Right ventricle myocardium superior (tissue), 1 donor: ENCODE measurements around the gene ADAM29. TPM values are rescaled to one million over a fixed set of nuclear protein-coding genes. Genes with fewer than 3 reads are reported as not detected.
"Not testable (repeated sequence)": the region's sequence is repeated elsewhere in the genome, so short reads cannot be mapped to it uniquely, and the experiment has no call there.

Experiments
- ATAC-seq: fragments of 200-7000 bp; cut with Tn5 transposase; one replicate; pipeline ENCODE4 v1.9.1; 2020; ENCODE audit warnings: mild to moderate bottlenecking; ENCODE audit not compliant: poor library complexity
- DNase-seq: peaks from one replicate; pipeline ENCODE4 v3.0.0-alpha.2; 2020
- intact Hi-C: fragments of 100-400 bp; cut with DNase I; formaldehyde crosslinking; loops from one replicate; pipeline ENCODE4 v1.11.2; 2022
- long read RNA-seq: library from polyadenylated mRNA; unstranded; transcript quantifications from one replicate; pipeline ENCODE4 v2.0.0, GENCODE V29; 2021
- total RNA-seq: library from RNA; stranded (reverse); fragmentation: NEBNext Ultra II Directional; extraction: Animal tissue kit (Norgen Biotek cat#: 25700); gene quantifications from one replicate; pipeline ENCODE4 v1.2.1, GENCODE V29; 2021
- donor health status: DM: no; HTN: yes; CAD: no; lungs with severe emphysema.

Gene ADAM29
- total RNA-seq = not detected
- long read RNA-seq = 0 reads

DNA sequence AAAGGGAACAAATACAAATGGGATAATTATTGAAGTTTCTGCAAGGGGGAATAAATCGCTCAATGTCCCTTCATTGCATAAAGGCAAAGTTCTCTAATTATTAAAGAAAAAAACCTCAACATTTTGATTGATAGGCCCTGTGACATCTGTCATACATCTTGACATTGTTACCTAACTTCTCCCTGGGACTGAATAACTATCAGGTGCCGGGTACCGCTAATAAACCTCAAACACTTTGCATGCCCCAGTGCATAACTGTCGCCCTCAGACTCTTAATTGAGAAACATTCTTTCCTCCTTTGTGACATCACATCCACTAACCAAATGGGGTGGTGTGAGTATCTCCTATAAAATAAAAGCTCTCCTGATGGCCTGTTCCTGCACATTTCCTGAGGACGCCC, at the start of gene ADAM29:
Gene ADAM29, plus strand, starts transcription at position 301 of the 400 bp plus-strand sequence. CDS start 57,168 bp downstream, outside the sequence.
- no peak for ATAC-seq
- no peak for DNase-seq
- intact Hi-C loops = no loop called here

- intact Hi-C loops = no loop called here
- ATAC-seq = no peak
- no peak for DNase-seq
These were observed 48.8 kb upstream of the ADAM29 start for GRCh38 chr4:174869339-174869738.

DNA sequence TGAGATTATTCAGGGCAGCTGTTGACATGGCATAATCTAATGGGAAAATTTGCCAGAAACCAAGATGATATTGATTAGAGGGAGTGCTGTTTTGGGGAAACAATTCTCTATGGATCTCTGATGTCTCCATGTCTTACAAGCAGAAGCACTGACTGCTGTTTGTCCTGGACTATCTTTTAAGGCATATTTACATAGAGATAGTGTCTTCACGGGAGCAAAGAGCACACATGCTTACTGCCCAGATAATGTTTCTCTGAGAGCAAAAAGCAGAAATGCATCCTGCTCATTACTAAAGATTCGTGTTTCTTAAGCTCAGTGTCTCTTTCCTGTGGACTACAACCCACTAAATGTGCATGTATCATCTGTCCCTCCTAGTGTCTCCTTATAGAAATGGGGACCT, 47.8 kb upstream of the ADAM29 start:
- intact Hi-C loops = no loop called here
- ATAC-seq (no peak), DNase-seq (no peak)

GRCh38 chr4:174871407-174871806, 46.8 kb upstream of the ADAM29 start:
- intact Hi-C loops = no loop called here

GRCh38 chr4:174873146-174873545, 45.0 kb upstream of the ADAM29 start:
- DNase-seq, ATAC-seq, intact Hi-C loops: not testable (repeated sequence)

More at GRCh38 chr4:174871407-174871806, 46.8 kb upstream of the ADAM29 start:
- ATAC-seq (no peak), DNase-seq (no peak)

- no peak for ATAC-seq
- intact Hi-C loops = no loop called here
- DNase-seq = no peak
These were observed 44.2 kb upstream of the ADAM29 start for GRCh38 chr4:174873931-174874330.

DNA sequence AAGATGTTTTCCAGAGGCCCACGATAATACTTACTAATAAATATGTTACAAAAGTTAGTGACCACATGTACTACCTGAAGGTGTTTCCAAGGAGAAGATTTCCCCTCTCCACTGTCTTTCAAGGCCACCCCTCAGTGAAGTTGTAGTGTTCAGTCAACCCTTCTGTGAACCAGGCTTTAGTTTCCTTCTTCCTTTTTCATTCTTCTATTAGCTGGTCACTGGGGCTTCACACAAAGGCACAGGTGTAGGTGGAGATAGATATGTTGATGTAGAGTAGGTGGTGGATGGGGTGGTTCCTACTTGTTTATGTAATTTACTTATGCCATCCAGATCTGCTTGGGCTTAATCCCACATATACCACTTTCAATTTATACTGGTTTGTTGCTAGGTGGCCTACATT, 43.3 kb upstream of the ADAM29 start:
- ATAC-seq (no peak), DNase-seq (no peak)
- intact Hi-C loops = no loop called here

GRCh38 chr4:174880001-174880400, 38.2 kb upstream of the ADAM29 start:
- no peak for ATAC-seq
- DNase-seq = no peak
- intact Hi-C loops = no loop called here

- intact Hi-C loops = no loop called here
- ATAC-seq = no peak
- DNase-seq = no peak
These were observed 35.7 kb upstream of the ADAM29 start for GRCh38 chr4:174882317-174882992.

GRCh38 chr4:174907508-174907907, 10.7 kb upstream of the ADAM29 start:
- intact Hi-C loops = no loop called here
- ATAC-seq = no peak
- DNase-seq = no peak

- ATAC-seq (no peak), DNase-seq (no peak)
- intact Hi-C loops = no loop called here
These were observed 7.9 kb upstream of the ADAM29 start for GRCh38 chr4:174910271-174910670.

DNA sequence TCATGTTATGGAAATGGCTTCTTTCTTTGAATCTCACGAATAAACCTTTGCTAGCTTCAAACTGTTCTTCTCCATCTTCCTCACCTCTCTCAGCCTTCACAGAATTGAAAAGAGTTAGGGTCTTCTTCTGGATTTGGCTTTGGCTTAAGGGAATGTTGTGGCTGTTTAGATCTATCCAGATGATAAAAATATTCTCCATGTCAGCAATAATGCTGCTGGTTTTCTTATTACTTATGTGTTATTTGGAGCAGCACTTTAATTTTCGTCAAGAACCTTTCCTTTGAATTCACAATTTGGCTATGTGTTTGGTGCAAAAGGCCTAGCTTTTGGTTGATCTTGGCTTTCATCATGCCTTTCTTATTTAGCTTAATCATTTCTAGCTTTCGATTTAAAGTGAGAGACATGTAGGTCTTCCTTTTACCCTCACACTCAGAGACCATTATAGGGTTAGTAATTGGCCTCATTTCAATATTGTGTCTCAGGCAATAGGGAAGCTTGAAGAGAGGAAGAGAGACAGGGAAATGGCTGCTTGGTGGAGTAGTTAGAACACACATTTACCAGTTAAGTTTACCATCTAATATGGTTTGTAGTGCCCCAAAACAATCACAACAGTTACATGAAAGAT, 5.1 kb upstream of the ADAM29 start:
- intact Hi-C loops = no loop called here
- DNase-seq = no peak
- ATAC-seq = no peak

- no peak for ATAC-seq
- no peak for DNase-seq
- intact Hi-C loops = no loop called here
These were observed 1.8 kb downstream of the ADAM29 start for GRCh38 chr4:174919886-174920423.

- intact Hi-C loops = no loop called here
- DNase-seq (no peak), ATAC-seq (no peak)
These were observed 8.8 kb downstream of the ADAM29 start for GRCh38 chr4:174926958-174927357.

DNA sequence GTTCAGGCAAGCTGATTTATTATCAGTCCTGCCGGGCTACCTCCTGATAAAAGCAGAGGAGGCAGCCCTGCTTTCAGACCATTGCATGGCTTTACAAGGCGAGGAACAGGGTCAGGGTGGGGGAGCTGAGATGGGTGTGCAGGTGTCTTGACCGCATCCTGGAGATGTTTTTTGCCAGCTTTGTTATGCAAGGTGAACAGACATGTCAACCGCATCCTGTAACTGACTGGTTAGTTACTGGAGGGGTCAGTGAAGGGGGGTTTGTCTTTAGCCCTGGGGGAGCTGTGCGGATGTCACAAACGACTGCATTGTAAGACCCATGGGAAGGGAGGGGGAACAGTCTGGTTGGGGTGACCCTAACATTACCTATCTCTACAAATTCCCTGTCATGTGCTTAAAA, 10.0 kb downstream of the ADAM29 start:
- DNase-seq (no peak), ATAC-seq (no peak)
- intact Hi-C loops = no loop called here

- intact Hi-C loops = no loop called here
- ATAC-seq (no peak), DNase-seq (no peak)
These were observed 10.6 kb downstream of the ADAM29 start for GRCh38 chr4:174928575-174929253.

DNA sequence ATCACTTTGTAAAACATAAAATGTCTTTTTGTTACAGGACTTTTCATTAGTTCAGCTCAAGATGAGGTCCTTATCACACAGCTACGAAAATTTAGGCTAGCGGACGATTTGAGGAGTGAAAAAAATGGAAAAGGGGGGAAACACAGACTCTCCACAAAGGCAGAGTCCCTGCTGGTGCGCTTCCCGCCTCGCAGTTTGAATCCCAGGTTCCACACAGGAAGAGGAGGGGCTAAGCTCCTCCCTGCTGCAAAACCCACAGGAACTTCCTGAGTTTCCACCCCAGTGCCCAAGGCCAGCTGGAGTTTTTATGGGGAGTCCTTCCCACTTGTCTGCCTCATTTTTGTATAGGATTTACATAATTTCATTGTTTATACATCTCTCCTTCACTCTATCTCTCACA, 11.2 kb downstream of the ADAM29 start:
- DNase-seq = no peak
- intact Hi-C loops = no loop called here
- ATAC-seq = no peak

DNA sequence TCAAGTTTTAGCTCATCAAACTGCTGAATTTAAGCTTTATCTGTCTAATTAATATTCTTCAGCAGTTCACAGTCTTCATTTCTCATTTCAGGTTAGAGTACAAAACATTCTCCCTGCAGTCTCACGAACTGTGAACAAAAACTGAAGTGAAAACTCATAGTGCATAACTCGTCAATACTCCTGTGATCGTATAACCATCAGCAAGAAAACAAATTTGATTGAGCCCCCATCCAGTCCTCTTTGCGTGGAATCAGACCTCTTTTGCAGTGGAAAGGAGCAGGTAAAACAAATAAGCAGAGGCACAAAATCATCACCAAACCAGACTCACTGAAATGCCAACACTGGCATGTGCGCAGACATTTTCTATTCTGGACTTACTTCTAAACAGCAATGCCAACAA, 12.7 kb downstream of the ADAM29 start:
- intact Hi-C loops = no loop called here
- no peak for ATAC-seq

DNA sequence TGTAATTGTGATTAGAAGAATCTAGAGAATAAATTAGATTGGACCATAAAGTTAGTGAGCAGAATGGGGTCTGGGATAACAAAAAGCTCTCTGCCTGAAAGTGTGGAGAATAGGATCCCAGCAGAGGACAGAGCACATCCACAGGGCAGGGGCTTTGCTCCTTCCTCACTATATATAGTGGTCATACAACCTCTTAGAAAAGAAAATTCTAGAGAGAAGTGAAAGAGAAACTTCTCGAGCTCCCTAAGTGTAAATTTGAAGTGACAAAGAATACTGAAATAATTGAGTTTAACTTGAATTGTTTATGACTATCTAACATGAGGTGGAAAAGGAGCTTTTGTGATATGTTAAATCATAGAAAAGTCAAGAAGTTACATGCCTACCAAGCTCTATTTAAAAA, 14.9 kb downstream of the ADAM29 start:
- intact Hi-C loops = no loop called here
- DNase-seq (no peak), ATAC-seq (no peak)

More for the DNA sequence above, 12.7 kb downstream of the ADAM29 start:
- DNase-seq = no peak

DNA sequence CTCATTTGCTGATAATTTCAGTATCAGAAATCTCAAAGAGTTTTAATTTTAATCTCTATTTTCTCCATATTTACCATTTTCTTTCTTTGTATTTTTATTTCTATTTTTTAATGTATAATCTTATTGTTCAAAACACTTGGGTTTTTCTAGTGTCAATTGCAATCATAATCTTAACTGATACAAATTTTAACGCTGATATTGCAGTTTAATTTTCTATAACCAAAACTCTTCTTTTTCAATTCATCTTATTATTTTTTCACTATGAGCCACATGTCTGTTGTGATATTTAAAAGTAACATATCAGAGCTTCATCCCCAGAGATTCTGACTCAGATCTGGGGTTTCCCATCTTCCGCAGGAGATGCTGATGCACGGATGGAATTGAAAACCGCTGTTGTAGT, 16.2 kb downstream of the ADAM29 start:
- intact Hi-C loops = no loop called here
- ATAC-seq (no peak), DNase-seq (no peak)
